Lower lobe of right lung (tissue), 2 donors: Measurements from ENCODE around the gene GNG12. TPM values are rescaled to one million over a fixed set of nuclear protein-coding genes. Genes with fewer than 3 reads are reported as not detected.

ENCODE experiments used
- ATAC-seq, 2 donors: fragments of 200-7000 bp; cut with Tn5 transposase; one replicate each; pipeline ENCODE4 v1.9.1; 2020 to 2022; ENCODE audit warnings: mild to moderate bottlenecking in 2 of 2, moderate library complexity in 2 of 2
- DNase-seq: peaks from one replicate; pipeline ENCODE4 v3.0.0-alpha.2; 2020
- H3K27ac ChIP-seq: fragments of 200-600 bp; one replicate; pipeline ENCODE4 v1.8.0; 2022
- H3K27me3 ChIP-seq: fragments of 200-600 bp; one replicate; pipeline ENCODE4 v1.8.0; 2022; ENCODE audit warnings: low read depth
- H3K36me3 ChIP-seq: fragments of 200-600 bp; one replicate; pipeline ENCODE4 v1.8.0; 2022; ENCODE audit warnings: mild to moderate bottlenecking
- H3K4me1 ChIP-seq: fragments of 200-600 bp; one replicate; pipeline ENCODE4 v1.8.0; 2022
- H3K4me3 ChIP-seq: fragments of 200-600 bp; one replicate; pipeline ENCODE4 v1.8.0; 2022; ENCODE audit warnings: mild to moderate bottlenecking
- H3K9me3 ChIP-seq: fragments of 200-600 bp; one replicate; pipeline ENCODE4 v1.8.0; 2022
- CTCF ChIP-seq: fragments of 200-600 bp; IDR thresholded peaks from one replicate; pipeline ENCODE4 v1.8.0; 2022; ENCODE audit warnings: antibody characterized with exemption, mild to moderate bottlenecking
- intact Hi-C: fragments of 100-400 bp; cut with DNase I; formaldehyde crosslinking; loops from one replicate; pipeline ENCODE4 v1.11.0; 2022
- total RNA-seq: library from RNA; stranded (reverse); fragmentation: NEBNext Ultra II Directional; extraction: Animal tissue kit (Norgen Biotek cat#: 25700); gene quantifications from one replicate; pipeline ENCODE4 v1.2.1, GENCODE V29; 2021
- donor health status: DM: no; HTN: yes; CAD: no; lungs with severe emphysema.

Gene GNG12
- total RNA-seq, 1 donor from 2014 or later = 43.3 TPM

GRCh38 chr1:67777016-67777415 lies 56.3 kb downstream of the GNG12 start:
- H3K4me3 ChIP-seq = no peak overlapping the region
- ATAC-seq (no peak), DNase-seq (no peak)
- no peak overlapping the region for H3K27ac ChIP-seq
- H3K9me3 ChIP-seq = no peaks in the 10 kb centered on the region
- H3K27me3 ChIP-seq = no peaks in the 10 kb centered on the region
- TF ChIP-seq CTCF = no peak
- peaks cover 4% of the 10 kb centered on the region for H3K36me3 ChIP-seq
- intact Hi-C loops = no loop called here
- no peaks in the 10 kb centered on the region for H3K4me1 ChIP-seq

GRCh38 chr1:67773462-67773861 lies 59.8 kb downstream of the GNG12 start:
- H3K4me3 ChIP-seq = no peak overlapping the region
- H3K4me1 ChIP-seq = no peaks in the 10 kb centered on the region
- H3K9me3 ChIP-seq = no peaks in the 10 kb centered on the region
- H3K36me3 ChIP-seq = peaks cover 4% of the 10 kb centered on the region
- no peak overlapping the region for H3K27ac ChIP-seq
- TF ChIP-seq CTCF = no peak
- no peak for DNase-seq
- intact Hi-C loops = no loop called here
- no peaks in the 10 kb centered on the region for H3K27me3 ChIP-seq
- ATAC-seq = no peak

- DNase-seq (no peak), ATAC-seq (no peak)
- intact Hi-C loops = no loop called here
These were observed 61.5 kb downstream of the GNG12 start for GRCh38 chr1:67771749-67772148.

GRCh38 chr1:67771152-67771551 lies 62.1 kb downstream of the GNG12 start:
- no peak overlapping the region for H3K27ac ChIP-seq
- no peaks in the 10 kb centered on the region for H3K9me3 ChIP-seq
- H3K4me3 ChIP-seq = no peak overlapping the region
- DNase-seq (no peak), ATAC-seq (peak; percentile 63 to 76)
- TF ChIP-seq CTCF = no peak
- H3K4me1 ChIP-seq = no peaks in the 10 kb centered on the region
- intact Hi-C loops = no loop called here
- H3K36me3 ChIP-seq = peaks cover 4% of the 10 kb centered on the region
- H3K27me3 ChIP-seq = no peaks in the 10 kb centered on the region

More at GRCh38 chr1:67771749-67772148, 61.5 kb downstream of the GNG12 start:
- Histone ChIP-seq H3K4me3 (no peak overlapping the region), H3K27me3 (no peaks in the 10 kb centered on the region), H3K9me3 (no peaks in the 10 kb centered on the region), H3K36me3 (peaks cover 4% of the 10 kb centered on the region), H3K27ac (no peak overlapping the region), H3K4me1 (no peaks in the 10 kb centered on the region)
- no peak for TF ChIP-seq CTCF

- H3K36me3 ChIP-seq = peaks cover 4% of the 10 kb centered on the region
- no peak overlapping the region for H3K27ac ChIP-seq
- ATAC-seq (no peak), DNase-seq (no peak)
- H3K9me3 ChIP-seq = no peaks in the 10 kb centered on the region
- H3K27me3 ChIP-seq = no peaks in the 10 kb centered on the region
- no peak overlapping the region for H3K4me3 ChIP-seq
- intact Hi-C loops = no loop called here
- H3K4me1 ChIP-seq = no peaks in the 10 kb centered on the region
- TF ChIP-seq CTCF = no peak
These were observed 63.5 kb downstream of the GNG12 start for GRCh38 chr1:67769633-67770256.
